ENCODE data around the gene SSBP2.
"Not testable (repeated sequence)": the region's sequence is repeated elsewhere in the genome, so short reads cannot be mapped to it uniquely, and the experiment has no call there.

Gene SSBP2

GRCh38 chr5:81729276-81729675, 21.6 kb downstream of the SSBP2 start:
- no peak for DNase-seq (ENCODE audit: low read depth in 3 of 3)

DNA sequence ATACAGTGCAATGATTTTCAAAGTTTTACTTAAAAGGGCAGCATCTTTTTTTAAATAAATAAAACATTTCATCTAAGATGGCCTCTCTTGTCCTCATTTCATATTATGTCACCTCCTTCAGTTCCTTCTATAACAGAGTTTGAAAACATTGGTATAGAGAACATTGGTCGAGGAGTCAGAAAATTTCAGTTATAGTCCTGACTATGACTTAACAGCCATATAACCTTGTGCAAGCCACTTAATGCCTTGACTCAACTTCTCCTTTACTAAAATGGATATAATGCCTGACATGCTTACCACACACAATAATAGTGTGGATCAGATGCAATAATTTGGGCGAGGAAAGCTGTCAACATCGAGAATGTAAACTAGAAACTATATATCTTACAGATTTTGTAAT, 22.6 kb downstream of the SSBP2 start:
- no peak for DNase-seq (ENCODE audit: low read depth in 3 of 3)

- no peak for DNase-seq (ENCODE audit: low read depth in 3 of 3)
These were observed 24.6 kb downstream of the SSBP2 start for GRCh38 chr5:81726297-81726696.

GRCh38 chr5:81724571-81724970, 26.3 kb downstream of the SSBP2 start:
- no peak for DNase-seq (ENCODE audit: low read depth in 3 of 3)

DNA sequence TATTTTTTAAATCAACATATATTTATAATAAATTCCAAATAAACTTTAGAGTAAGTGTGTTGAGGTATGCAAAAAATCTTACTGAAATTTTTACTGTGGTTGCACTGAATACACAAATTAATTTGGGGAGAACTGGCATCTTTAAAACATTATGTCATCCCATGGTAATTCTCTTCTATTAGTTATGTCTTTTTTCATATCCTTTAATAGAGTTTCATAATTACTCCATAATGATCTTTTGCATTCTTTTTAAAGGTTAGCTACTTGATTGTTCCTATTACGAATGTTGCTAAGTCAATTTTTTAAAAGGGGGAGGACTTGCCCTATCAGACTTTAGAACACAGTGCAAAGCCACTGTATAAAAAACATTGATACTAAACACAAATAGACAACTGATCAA, 26.8 kb downstream of the SSBP2 start:
- no peak for DNase-seq (ENCODE audit: low read depth in 3 of 3)

GRCh38 chr5:81721049-81721448, 29.8 kb downstream of the SSBP2 start:
- no peak for DNase-seq (ENCODE audit: low read depth in 3 of 3)

DNA sequence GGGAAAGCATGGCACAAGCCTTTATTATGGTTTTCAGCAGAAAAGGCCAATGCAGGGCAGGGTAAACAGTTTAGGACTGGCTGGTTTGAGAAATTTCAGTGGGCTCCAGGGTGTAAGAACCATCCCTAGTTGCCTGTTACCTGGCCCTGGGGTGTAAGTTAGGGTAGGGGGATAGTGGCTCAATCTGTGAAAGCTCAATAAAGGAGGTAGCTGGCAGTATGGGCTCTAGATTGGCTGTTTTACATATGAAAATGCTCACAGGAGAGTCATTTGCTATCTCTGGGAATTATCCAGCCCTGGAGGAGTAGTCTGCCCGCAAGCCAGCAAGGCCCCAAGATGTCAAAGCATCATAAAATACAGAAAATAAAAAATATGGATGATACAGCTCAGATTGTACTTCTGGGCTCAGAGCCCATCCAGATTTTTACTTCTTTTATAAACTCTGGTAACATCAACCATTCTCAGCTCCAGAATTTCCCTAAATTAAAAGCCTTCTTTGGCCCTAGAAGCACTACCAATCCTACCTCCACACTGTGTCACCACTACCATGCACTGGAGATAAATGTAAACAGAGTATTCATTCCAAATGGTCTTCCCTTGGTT, 31.1 kb downstream of the SSBP2 start:
- DNase-seq (ENCODE audit: low read depth in 3 of 3), result no peak

- no peak for DNase-seq (ENCODE audit: low read depth in 3 of 3)
These were observed 32.6 kb downstream of the SSBP2 start for GRCh38 chr5:81718300-81718699.

DNA sequence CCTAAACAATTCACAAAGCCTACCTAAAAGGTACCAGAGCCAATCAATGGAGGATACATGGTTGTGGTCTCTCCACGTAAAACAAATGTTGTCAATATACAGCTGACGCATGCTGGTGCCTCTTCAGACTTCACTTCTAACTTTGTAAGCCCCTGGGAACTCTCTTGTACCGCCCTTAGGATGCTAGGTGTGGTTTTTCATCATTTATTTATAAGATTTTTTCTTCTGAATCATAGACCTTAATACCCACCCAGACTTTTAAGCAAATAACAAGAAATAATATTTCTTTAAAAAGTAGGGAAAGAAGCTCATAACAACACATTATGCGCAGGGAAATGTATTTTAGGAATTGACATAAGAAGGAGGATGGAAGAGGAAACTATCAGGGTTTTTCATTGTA, 33.0 kb downstream of the SSBP2 start:
- DNase-seq (ENCODE audit: low read depth in 3 of 3), result no peak

DNA sequence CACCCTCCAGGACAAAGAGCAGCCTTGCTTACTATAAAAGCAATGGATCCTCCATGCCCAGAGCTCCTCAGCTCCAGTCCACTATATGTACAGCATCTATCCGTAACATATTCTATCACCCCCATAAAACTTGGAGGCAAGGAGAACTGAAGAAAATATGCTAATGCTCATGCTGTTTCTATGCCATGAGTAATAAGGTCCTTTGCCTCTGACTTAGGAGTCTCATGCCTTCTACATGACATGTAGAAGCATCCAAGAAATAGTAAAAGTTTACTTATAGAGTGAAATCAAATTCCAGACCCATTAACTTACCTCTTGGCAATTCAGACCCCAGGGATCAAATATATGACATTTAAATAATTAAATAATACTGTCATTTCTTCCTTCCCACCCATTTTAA, 33.7 kb downstream of the SSBP2 start:
- no peak for DNase-seq (ENCODE audit: low read depth in 3 of 3)

GRCh38 chr5:81714076-81714475, 36.8 kb downstream of the SSBP2 start:
- not testable (repeated sequence) for DNase-seq (ENCODE audit: low read depth in 3 of 3)

GRCh38 chr5:81708889-81709288, 42.0 kb downstream of the SSBP2 start:
- no peak for DNase-seq (ENCODE audit: low read depth in 3 of 3)

DNA sequence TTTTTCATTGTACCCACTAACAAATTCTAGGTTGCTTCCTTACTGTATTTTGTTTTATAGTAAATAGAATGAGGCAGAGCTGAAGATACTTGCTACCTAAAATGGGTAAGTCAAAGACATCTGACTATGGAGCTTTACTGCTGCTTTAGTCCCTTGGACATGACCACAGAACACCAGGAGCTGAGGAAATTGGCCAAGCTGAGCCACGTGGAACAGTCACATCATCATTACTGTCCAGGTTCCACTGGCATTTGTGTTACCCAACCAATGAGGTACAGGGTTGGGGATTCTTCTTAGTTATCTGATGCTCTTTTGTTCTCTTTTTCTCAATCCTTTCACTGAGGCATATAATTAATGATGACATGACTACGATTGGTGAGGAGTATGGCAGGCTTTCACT, 47.1 kb downstream of the SSBP2 start:
- DNase-seq (ENCODE audit: low read depth in 3 of 3), result no peak

DNA sequence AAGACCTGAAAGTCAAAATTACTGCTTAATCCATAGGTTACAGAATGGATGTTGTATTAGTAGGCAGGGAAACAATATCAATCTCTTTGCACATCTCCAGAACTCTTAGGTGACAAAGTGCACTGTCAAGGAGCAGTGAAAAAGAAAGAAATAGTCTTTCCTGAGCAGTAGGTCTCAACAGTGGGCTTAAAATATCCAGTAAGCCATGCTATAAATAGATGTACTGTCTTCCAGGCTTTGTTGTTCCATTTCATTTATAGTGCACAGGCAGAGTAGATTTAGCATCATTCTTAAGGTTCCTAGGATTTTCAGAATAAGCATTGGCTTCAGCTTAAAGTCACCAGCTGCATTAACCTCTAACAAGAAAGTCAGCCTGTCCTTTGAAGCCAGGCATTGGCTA, 50.7 kb downstream of the SSBP2 start:
- no peak for DNase-seq (ENCODE audit: low read depth in 3 of 3)

- no peak for DNase-seq (ENCODE audit: low read depth in 3 of 3)
These were observed 52.1 kb downstream of the SSBP2 start for GRCh38 chr5:81698813-81699212.

GRCh38 chr5:81696418-81697397, 54.2 kb downstream of the SSBP2 start:
- no peak for DNase-seq (ENCODE audit: low read depth in 3 of 3)

DNA sequence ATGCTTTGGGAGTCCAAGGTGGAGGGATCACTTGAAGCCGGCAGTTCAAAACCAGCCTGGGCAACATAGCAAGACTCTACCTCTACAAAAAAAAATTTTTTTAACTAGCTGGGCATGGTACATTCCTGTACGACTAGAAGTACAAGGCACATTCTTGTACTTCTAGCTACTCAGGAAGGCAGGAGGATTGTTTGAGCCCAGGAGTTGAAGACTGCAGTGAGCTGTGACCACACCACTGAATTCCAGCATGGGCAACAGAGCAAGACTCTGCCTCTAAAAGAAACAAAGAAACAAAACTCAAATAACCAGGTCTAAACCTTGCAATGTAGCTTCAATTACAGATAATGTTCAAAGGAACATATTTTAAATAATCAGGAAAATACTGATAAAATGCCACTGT, 56.2 kb downstream of the SSBP2 start:
- no peak for DNase-seq (ENCODE audit: low read depth in 3 of 3)

- DNase-seq (ENCODE audit: low read depth in 3 of 3), result no peak
These were observed 62.7 kb downstream of the SSBP2 start for GRCh38 chr5:81688215-81688614.

DNA sequence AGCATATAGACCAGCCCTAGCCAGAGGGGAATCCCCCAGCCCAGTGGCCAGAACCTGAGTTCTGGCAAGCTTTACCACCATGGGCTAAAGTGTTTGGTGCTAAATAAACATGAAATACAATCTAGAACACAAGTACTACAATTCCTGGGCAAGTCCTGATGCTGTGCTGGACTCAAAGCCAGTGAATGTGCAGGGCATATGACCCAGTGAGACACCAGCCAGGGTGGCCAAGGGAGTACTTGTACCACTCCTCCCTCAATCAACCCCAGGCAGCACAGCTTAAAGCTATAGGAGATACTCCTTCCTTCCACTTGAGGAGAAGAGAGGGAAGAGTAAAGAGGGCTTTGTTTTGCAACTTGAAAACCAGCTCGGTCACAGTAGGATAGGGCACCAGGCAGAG, 63.6 kb downstream of the SSBP2 start:
- DNase-seq (ENCODE audit: low read depth in 3 of 3), result no peak

DNA sequence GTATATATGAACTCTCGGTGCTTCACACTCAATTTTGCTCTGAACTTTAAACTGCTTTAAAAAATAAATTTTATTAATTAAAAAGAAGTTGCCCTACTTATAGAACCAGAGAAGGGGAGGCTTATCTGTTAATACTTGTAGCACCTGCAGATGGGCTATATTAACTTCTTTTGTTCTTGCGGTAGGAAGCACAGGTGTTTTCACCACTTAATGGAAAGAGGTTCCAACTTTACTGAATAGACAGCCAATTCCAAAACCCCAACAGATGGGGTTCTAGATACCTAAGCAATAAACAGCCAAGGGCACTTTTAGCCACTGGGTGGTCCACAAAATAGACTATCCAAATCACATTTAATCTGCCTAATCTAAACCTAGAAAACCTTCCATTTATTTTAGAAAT, 65.4 kb downstream of the SSBP2 start:
- no peak for DNase-seq (ENCODE audit: low read depth in 3 of 3)

- no peak for DNase-seq (ENCODE audit: low read depth in 3 of 3)
These were observed 71.0 kb downstream of the SSBP2 start for GRCh38 chr5:81679885-81680284.

GRCh38 chr5:81675420-81675819, 75.5 kb downstream of the SSBP2 start:
- DNase-seq (ENCODE audit: low read depth in 3 of 3), result no peak

DNA sequence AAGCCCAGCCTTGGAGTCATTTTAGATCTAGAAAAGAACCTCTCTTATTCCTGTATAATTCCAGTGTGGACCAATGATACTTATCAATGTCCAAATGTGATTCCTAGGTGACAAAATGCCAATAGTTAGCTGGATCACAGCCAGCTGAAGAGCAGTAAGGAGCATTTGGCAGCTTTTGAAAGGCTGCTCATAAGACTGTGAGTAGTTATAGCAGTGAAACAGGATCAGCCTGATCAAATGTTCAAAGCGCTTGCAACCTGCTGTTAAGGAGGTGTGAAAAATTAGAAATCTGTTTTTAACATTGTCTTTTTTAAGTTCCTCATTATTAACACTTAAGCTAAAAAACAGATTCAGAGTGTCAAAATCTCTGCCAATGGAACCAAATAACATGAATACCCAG, 85.1 kb downstream of the SSBP2 start:
- DNase-seq (ENCODE audit: low read depth in 3 of 3), result no peak
